ENCODE data around the gene FNTB. TPM values are rescaled to one million over a fixed set of nuclear protein-coding genes. Genes with fewer than 3 reads are reported as not detected.

FNTB gene
- polyA plus RNA-seq, 1 donor from 2014 or later = 6.7 TPM

- H3K79me2 ChIP-seq (replicated peaks; ENCODE audit: insufficient read depth, low read length) = no peaks in the 10 kb centered on the region
- H3K27ac ChIP-seq (ENCODE audit: low read length) = no peak overlapping the region
- H3K27me3 ChIP-seq (ENCODE audit: insufficient read depth, low read depth, low read length) = no peaks in the 10 kb centered on the region
- H3F3A ChIP-seq (ENCODE audit: insufficient read depth, low read length, poor library complexity, severe bottlenecking) = no peaks in the 10 kb centered on the region
- no peak overlapping the region for H3K4me2 ChIP-seq (ENCODE audit: low read length)
- peaks cover 6% of the 10 kb centered on the region for H3K36me3 ChIP-seq (ENCODE audit: insufficient read depth, low read length)
- no peaks in the 10 kb centered on the region for H4K20me1 ChIP-seq (ENCODE audit: insufficient read depth)
- no peaks in the 10 kb centered on the region for H3K9me3 ChIP-seq (ENCODE audit: low read length)
- no peaks in the 10 kb centered on the region for H3K9me2 ChIP-seq (ENCODE audit: insufficient read depth, low read length)
- no peak for TF ChIP-seq MXI1 (conservative IDR thresholded peaks at IDR 0.05; ENCODE audit: poor library complexity, severe bottlenecking)
- TF ChIP-seq TAF1 (IDR thresholded peaks at IDR 0.05; ENCODE audit: low read depth) = no peak
- no peak for TF ChIP-seq EZH2 (IDR thresholded peaks at IDR 0.05; ENCODE audit: borderline replicate concordance, insufficient read depth, low read length, poor library complexity, severe bottlenecking)
- no peak for TF ChIP-seq RAD21 (conservative IDR thresholded peaks at IDR 0.05)
- TF ChIP-seq EP300 (conservative IDR thresholded peaks at IDR 0.05; ENCODE audit: poor library complexity, severe bottlenecking) = no peak
- no peak for TF ChIP-seq POLR2AphosphoS5 (IDR thresholded peaks at IDR 0.05)
- no peak for TF ChIP-seq REST (IDR thresholded peaks at IDR 0.05; ENCODE audit: borderline replicate concordance)
- no peak for TF ChIP-seq CTCF (IDR thresholded peaks at IDR 0.05; ENCODE audit: poor library complexity, severe bottlenecking)
- TF ChIP-seq SMC3 (conservative IDR thresholded peaks at IDR 0.05; ENCODE audit: poor library complexity) = no peak
- H2AFZ ChIP-seq (ENCODE audit: low read depth, low read length) = no peak overlapping the region
- no peak overlapping the region for H3K4me3 ChIP-seq (ENCODE audit: low read length)
- no peak overlapping the region for H3K9ac ChIP-seq (ENCODE audit: low read length)
Observed at GRCh38 chr14:65062096-65063075, 75.7 kb downstream of the FNTB start.

- no peaks in the 10 kb centered on the region for H3F3A ChIP-seq (ENCODE audit: insufficient read depth, low read length, poor library complexity, severe bottlenecking)
- H3K36me3 ChIP-seq (ENCODE audit: insufficient read depth, low read length) = peaks cover 6% of the 10 kb centered on the region
- no peaks in the 10 kb centered on the region for H3K79me2 ChIP-seq (replicated peaks; ENCODE audit: insufficient read depth, low read length)
- no peak overlapping the region for H3K4me2 ChIP-seq (ENCODE audit: low read length)
- no peak for TF ChIP-seq EP300 (conservative IDR thresholded peaks at IDR 0.05; ENCODE audit: poor library complexity, severe bottlenecking)
- H3K27me3 ChIP-seq (ENCODE audit: insufficient read depth, low read depth, low read length) = no peaks in the 10 kb centered on the region
- no peak overlapping the region for H2AFZ ChIP-seq (ENCODE audit: low read depth, low read length)
- no peaks in the 10 kb centered on the region for H3K9me2 ChIP-seq (ENCODE audit: insufficient read depth, low read length)
- no peaks in the 10 kb centered on the region for H3K9me3 ChIP-seq (ENCODE audit: low read length)
- no peak overlapping the region for H3K9ac ChIP-seq (ENCODE audit: low read length)
- no peaks in the 10 kb centered on the region for H4K20me1 ChIP-seq (ENCODE audit: insufficient read depth)
- no peak overlapping the region for H3K4me3 ChIP-seq (ENCODE audit: low read length)
- H3K27ac ChIP-seq (ENCODE audit: low read length) = no peak overlapping the region
Observed at GRCh38 chr14:65065719-65066118, 79.0 kb downstream of the FNTB start.
